ENCODE data around the gene ARHGAP23.

ARHGAP23 gene

DNA sequence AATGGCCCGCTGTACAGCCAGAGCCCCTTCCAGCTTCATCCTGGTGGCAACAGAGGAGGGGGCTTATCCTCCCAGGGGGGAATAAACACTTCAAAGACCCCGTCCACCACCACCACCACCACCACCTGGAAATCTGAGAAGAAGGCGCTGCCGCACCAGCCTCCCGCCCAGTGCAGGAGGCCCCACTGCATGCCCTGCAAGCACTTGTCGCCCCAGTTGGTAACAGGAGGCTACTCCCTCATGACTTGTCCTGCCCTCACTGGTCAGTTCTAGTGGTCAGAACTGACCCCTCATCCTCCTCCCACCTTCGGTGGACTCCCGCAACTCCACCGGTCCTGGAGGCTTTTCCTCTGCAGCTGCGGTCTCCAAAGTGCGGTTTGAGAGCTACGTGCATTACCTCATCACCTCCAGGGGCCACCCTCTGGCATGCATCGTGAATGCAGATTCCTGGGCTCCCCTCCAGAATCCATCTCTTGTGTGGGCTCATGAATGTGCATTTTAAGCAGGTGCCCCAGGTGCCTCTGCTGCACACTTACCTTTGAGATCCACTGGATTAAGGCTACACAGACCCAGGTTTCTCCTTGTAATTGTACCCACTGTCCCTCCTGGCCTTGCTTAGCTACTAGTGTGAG is 105.7 kb downstream of the ARHGAP23 start:
- DNase-seq: no peak

DNA sequence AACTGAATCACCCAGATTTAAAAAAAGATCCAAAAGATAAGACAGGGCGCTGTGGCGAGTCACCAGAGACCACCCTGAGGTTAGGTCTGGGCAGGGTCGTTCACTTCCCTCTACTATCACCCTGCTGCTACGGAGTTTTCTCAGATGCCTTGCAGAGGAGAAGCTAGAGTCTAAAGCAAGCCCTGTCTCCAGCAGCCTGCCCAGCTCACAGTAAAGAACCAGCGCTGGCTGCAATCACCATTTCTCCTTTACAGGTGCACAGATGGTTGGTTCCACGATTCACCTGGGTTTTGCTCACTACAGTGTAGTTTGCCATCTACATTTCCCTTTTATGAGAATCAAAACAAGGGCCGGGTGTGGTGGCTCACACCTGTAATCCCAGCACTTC is 106.2 kb downstream of the ARHGAP23 start:
- no peak for DNase-seq

DNA sequence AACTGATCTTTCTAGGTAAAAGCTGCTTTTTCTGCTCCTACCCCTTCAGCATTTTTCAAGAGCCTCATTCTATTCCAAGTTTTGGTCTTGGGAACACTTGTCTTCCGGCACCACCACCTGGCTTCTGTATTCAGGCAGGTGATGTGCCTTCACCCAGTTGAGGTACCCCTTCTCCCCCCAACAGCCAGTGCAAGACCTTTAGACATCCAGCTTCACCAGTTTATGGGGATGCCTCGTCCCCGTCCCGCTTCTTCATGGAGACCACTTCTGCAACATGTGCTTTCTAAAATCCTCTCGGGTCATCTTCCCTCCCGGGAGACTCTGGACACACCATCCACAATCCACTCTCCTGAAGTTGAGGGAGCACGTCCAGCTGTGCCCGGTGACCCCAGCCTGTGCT is 107.6 kb downstream of the ARHGAP23 start:
- no peak for DNase-seq

DNA sequence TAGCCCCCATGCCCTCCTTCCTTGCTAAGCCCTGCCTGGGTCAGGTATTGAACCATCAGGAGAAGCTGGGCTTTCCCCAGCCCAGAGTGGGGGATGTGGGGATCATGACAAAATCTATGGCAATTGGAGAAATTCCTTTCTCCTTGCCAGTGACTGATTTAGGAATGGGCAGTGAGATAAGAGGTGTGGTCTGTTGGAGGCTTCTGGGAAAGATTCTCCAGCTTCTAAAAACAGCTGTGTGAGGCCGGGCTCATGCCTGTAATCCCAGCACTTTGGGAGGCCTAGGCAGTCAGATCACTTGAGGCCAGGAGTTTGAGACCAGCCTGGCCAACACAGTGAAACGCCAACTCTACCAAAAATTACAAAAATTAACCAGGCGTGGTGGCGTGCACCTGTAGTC is 108.4 kb downstream of the ARHGAP23 start:
- no peak for DNase-seq

DNA sequence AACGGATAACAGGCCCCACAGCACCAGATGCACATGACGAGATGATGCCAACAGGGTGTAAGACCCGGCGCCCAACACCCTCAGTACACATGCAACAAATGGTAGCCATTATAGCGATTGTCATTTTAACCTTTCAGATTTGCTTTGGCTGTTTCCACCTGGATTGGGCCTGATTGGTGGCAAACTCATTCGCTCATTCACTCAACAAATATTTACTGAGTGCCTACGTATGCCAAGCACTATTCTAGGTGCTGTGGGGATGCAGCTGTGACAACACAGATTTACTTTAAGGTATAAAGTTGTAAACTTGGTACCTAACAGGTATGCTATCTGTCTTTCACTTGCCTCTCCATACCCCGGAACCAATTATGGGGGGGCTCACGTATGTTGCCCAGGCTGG is 110.6 kb downstream of the ARHGAP23 start:
- DNase-seq: peak; percentile 81

DNA sequence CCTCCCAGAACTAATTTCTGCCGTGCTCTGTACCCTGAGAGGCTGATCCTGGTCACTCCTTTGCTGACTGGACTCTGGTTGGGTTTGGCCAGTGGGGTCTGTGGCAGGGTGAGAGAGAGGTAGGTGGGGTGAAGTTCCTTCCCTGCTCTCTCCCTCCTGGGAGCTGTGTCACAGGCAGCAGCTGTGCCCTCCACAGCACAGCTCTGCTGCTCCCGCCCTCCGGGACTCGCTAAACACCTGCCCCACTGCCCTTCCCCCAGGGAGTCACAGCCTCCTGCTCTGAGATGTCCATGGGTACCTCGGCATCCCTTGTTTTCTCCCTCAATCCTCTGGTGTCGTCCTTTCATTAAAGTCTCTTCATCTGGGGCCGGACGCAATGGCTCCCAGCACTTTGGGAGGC is 111.1 kb downstream of the ARHGAP23 start:
- peak; percentile 11 for DNase-seq

DNA sequence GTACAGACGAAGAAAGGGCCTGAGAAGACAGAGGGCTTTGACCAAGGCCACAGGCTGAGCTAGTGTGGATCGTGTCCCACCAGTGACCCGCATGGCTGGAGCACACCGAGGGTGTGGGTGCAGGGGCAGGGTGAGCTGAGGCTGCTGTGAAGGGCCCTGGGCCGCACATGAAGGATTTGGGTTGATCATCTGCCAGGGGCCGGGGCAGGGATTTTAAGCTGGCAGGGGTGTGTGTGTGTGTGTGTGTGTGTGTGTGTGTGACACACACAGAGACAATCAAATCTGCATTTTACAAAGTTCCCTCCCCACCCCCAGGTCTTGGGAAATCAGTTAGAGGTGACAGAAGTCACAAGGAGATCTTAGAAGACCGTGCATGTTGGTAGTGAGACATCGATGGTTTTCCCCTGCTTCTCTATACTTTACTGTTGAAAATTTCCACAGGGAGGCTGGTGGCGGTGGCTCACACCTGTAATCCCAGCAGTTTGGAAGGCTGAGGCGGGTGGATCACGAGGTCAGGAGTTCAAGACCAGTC is 112.3 kb downstream of the ARHGAP23 start:
- no peak for DNase-seq

DNA sequence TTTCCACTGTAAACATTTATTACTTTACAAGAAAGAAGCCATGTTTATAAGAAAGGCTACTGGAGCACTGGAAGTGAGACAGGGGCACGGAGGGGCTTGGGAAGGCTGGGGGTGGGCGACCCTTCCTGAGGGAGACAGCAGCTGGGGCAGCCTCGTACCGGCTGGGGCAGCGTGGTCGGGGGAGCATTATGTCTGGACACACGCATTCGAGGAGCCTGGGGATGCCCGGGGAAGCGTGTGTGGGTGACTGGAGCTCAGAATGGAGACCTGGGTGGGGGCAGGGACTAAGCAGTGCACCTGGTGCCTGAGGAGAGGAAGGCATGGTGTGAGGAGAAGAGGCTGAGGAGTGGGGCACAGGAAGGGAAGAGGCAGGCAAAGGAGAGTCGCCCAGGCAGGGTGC is 113.0 kb downstream of the ARHGAP23 start:
- DNase-seq: no peak

DNA sequence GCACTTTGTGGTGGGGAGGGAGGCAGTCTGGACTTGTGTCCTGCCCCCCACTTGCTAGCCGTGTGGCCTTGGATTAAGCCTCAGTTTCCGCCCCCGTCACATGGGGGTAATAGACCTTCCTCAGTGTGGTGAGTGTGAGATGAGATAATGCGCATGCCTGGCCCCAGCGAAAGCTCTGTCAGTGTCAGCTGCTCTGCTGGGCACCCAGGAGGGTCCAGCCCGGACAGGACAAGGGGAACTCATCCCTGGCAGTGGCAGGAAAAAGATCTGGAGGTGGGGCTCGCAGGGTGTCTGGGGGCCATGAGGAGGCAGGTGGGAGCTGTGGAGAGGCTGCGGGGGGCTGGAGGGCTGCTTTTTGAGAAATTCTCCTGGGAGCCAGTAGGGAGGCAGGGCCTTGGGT is 114.0 kb downstream of the ARHGAP23 start:
- no peak for DNase-seq

DNA sequence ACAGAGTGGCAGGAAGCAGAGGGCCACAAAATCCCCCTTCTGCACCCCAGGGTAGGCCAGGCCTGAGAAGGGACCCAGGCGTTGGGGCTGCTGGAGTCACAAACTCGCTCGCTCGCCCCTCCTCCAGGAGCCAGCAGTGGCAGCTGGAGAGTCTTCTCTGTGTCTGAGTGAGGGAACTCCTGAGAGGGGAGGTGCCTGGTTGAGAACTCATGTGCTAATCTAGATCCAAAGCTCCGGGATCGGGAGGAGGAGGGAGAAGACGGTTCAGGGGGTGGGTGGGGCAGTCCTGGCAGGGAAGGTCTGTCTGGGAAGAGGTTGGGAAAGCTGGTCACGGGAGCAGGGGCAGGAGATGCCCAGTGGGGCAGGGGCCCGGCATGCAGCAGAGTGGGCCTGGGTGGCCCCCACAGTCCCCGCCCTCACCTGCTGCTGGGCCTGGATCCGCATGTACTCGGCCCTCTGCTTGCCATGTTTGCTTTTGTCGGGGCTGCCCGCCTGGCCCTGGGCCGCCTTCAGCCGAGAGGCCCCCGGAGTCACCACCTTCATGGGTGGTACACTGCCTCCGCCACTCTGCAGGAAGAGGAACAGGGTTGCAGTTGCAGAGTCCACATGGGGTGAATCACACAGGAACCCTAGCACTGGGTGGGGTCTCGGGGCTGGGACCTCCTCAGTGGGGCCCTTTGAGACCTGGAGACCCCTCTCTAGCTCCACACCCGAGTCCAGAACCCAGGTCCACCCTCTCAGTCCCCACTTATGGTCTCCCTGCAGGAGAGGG is 115.3 kb downstream of the ARHGAP23 start:
- no peak for DNase-seq

DNA sequence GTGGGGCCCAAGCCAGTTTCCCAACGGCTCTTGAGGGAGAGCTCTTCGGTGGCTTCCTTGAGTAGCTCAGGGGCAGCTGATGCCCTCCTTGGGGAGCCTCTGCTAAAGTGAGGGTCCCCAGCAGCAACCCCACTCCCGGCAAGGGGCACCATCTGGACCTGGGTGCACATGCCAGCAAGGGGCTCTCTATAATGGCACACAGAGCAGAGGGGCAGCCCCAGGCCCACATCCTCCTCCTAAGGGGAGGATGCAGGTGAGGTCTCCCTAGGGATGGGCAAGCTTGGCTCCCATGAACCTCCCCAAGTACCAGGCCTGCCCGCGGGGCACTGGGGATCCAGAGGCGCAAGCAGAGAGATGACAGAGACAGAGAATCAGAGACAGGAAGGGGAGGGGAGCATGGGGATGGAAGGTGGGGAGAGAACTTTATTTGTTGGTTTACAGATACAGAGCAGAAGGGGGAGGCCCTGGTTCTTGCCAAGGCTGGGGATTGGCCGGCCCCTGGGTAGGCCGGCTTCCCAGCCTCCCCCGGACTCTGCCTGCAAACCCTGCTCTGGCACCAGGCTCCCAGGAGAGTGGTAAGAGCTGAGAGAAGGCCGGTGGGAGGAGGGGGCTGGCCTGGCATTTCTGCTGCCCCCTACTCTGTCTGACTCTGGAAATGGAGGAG is 116.0 kb downstream of the ARHGAP23 start:
- no peak for DNase-seq

DNA sequence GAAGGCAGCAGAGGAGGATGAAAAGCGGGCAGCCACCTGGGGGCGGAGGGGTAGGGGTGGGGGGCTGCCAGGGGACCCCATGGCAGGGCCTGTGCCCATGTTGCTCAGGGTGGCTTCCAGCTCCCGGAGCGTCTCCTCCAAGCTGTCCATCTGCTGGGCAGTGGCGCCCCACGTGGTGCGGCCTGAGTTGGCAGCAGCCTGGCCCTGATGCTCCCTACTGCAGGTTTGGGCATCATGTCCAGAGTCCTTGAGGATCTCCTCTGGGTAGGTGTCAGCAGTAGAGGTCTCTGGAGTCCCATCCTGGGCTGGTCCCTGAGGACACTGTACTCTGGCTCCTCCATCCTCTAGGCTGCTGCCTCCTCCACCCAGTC is 116.6 kb downstream of the ARHGAP23 start:
- DNase-seq: no peak

DNA sequence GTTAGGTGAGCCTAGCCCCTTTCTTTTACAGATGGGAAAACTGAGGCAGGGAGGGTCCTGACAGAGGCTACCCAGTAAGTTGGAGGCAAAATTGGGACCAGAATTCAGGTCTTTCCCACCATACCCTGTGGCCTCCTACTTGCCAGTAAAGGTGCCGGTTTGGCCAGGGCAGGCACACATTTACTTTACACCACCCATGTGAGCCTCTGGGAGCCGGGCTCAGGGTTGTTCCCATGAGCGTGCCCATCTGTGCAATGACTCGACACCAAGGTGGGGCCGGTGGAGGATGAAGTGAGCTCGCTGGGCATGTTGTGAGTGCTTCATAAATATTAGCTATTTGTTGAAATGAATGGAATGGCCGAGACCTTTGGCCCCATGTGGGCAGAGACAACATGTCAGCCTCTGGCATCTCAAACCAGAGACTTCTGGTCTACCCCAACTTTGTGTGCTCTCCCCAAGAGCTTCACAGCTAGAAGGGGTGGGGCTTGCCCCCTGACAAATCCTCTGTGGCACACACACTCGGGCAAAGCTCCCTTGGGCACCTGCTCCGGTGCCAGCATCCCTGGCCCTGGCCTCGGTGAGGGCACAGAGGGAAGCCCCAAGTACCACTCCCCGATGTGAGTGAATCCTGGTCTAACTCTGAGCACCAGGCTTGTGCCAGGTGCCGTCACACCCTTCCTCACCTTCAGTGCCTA is 117.4 kb downstream of the ARHGAP23 start:
- DNase-seq: no peak

DNA sequence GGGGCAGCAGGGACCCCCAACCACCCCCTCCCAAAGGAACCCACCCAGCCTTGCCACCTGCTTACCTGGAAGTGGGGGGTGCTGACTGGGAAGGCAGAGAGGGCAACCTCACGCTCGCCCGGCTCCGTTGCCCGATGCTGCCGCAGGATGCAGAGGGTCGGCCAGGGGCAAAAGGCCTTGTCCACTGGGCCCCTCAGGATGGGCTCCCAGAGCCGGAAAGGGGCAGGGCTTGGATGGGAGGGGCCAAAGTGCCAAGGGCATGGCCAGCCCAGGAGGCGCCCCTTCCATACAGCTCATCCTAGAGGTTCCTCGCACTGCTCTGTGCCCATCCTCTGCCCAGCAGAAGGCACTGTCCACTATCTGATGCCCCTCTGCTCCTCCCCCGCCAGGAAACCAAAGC is 118.1 kb downstream of the ARHGAP23 start:
- no peak for DNase-seq

DNA sequence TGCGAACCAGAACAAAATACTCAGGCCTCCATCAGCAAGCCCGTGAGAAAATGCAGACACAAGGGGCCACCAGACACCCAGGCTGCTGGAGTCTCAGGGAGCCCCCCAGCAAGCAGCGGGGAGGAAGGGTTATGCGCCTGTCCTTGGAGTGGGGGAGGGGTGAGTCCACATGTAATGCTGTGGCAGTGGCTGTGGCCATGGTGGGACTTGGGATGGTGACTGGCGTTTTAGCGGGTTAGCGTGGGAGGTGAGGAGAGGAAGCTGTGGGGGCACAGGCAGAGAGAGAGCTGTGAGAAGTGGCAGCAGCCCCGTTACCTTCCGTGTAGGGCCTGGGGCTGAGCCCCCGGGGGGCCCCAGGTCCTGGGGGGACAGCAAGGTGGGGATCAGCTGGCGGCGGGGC is 119.2 kb downstream of the ARHGAP23 start:
- no peak for DNase-seq

DNA sequence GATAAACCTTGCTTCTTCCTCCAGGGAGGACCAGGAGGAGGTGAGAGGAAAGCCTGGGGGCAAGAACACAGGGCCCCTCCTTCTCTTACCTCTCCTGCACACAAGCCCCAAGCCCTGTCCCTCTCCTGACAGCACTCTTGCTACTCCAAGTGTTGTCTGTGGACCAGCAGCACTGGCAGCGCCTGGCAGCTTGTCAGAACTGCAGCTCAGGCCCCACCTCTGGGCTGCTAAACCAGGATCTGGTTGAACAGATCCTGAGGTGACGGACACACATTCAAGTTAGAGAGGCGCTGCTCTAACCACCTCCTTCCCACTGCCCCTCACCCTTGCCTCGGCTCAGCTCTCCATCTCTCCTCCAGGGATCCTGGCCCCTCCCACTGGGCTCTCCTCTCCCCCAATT is 121.0 kb downstream of the ARHGAP23 start:
- DNase-seq: no peak

DNA sequence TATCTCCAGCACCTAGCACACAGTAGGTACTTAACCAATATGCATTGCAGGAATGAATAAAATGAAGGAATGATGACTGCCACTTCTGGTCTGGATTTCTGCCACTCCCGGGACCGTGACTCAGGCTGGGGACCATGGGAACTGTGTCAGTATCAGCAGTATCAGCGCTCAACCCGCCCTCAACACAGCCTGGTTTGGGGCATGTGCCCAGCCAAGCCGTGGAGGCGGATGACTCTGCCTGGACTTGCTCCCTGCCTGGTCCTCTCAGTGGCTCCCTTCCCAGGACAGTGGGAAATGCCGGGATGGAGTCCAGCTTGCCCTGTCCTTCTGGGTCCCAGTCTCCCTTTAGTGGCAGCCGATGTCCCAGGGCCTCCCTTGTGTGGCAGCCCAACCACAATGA is 122.4 kb downstream of the ARHGAP23 start:
- no peak for DNase-seq

DNA sequence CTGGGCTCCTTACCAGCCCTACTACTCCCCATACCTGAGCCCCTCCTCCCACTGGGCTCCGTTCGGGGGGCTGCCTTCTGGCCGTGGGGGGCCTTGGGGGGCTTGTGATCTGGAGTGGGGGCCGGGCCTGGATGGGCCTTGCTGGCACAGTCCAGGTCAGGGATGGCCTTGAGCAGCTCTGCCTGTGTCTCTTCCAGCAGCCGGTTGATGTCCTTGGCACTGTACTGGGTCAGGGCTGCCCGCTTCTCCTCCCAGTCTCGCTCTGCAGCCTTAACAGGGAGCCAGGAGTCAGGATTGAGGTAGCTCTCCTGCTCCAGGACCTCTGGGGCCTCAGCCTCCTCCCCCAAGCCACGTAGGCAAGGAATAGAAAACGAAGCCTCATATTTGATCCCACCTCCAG is 122.9 kb downstream of the ARHGAP23 start:
- DNase-seq: no peak

DNA sequence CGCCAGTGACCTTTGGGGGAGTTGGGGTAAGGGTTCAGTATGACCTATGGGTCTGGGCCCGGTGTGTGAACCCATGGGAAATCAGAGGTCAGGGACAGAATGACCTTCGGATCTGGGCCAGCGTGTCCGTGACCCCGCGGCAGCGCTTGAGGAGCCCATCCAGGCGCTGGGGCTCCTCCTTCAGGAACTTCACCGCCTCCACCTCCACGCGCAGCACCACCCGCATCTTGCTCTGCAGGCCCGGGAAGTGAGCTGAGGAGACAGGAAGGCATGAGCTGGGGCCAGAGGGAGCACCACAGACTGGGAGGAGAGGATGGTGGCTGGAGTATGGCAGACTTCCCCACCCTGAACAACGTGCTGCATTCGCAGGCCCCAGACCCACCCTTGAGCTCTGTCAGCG is 124.1 kb downstream of the ARHGAP23 start:
- no peak for DNase-seq

DNA sequence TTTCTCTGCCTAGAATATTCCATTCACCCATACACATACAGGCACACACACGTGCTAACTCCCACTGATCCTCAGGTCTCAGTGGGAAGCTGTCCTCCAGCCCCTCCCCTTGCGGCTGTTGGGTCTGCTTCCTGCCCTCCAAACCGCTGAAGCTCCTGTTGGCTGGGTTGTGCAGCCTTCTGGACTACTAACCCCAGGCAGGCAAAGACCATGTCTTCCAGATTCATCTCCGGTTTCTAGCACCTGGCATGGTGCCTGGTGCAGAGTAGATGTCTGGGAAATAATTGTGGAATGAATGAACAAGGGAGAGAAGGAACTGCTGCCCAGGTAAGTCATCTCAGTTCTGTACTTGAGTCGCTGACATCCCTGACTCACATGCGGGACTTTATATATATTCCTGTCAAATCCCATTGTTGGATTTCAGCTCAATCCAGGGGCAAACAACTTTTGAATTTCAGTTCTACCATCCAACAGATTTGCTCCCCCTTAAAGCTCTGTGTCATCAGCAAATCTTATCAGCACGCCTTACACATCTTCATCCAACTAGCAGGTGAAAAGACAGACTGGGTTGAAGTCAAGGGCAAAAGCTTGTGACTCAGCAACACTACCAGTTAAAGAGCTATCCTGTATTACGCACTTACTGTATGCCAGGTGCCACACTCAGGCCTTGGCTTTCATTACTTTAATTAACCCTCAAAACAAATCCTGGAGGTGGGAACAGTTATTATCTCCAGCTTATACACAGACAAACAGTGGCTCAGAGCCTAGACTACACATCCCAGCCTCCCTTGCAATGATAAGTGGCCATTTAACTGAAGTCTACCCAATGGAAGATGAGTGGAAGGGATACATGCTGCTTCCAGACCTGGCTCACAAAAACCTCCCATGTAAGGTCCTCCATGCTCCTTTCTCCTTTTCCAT is 126.4 kb downstream of the ARHGAP23 start:
- DNase-seq: no peak

DNA sequence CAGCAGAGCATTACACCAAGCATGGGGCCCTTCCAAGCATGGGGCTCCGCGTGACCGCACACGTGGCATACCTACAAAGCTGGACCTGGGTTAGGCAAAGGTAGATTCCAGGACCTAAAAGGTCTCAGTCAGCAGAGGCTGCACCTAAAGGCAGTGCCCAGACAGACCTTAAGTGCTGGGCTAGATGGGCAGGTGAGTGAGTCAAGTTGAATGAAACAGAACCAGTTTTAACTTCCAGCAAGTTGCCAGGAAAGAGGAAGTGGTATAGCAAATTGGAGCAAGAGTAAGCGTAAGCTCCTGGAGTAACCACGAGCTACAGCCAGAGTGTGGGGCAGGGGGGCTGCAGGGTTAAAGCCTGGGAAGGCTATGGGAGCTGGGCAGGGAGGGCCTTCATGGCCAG is 128.0 kb downstream of the ARHGAP23 start:
- DNase-seq: no peak

DNA sequence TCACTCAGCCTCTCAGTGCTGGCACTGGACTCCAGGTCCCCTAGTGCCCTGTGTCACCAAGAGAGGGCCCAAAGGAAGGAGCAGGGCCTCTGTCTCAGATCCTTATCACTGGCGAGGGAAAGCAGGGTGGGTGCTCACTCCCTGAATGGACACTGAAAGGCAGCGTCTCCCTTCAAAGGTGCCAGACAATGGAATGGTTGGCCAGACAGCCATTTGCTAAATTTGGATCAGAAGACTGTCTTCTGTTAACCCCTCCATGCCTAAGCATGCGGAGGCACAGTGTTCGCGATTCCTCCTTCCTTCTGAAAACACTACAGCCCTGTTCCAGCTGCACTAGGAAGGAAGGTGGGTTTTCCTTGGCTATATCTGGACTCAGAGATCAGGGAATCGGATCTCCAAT is 129.1 kb downstream of the ARHGAP23 start:
- DNase-seq: no peak

All from NCI-H748 treated with DMSO at 0.1 percent for 48 hours (cell line).